ENCODE data around the gene GSTT2.

- TF ChIP-seq POLR2A (IDR thresholded peaks at IDR 0.05; ENCODE audit: extremely low read depth, insufficient read length) (no peak), CTCF (IDR thresholded peaks at IDR 0.05; ENCODE audit: low read depth, low read length) (no peak)
Observed at GRCh38 chr22:24011735-24012068, 31.8 kb downstream of the GSTT2 start.

Data from NB4 (cell line).